Stimulated activated CD8-positive, alpha-beta memory T cell treated with anti-CD3 and anti-CD28 coated beads, Interleukin-7, amount 100 ng/mL, for 1 hour (primary cell): Measurements from ENCODE around the gene BTBD6.
"Not testable (repeated sequence)": the region's sequence is repeated elsewhere in the genome, so short reads cannot be mapped to it uniquely, and the experiment has no call there.

Source experiments
- DNase-seq, 2 donors: peaks; one replicate each; pipeline ENCODE4 v3.0.0-alpha.2; 2020; ENCODE audit warnings: low read depth in 2 of 2

The BTBD6 gene

DNA sequence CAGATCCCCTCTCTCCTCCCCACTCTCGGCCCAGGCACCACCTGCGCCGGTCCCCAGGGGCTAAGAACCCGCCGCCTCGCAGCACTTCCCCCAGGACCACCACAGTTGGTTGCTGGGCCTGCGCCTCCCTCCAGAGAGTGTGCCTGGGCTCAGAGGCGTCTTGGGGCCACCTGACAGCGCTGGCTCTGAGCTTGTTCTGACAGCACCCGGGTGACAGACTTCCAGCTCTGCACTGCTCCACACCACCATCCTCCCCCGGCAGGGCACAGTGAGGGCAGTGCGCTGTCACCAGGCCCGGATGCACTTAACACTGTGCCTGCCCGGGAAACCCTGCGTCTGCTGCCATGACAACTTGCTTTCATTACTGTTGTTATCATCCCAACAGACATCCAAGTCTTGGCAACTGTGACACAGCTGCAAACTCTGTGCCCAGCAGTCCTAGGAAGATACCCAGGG, 45.8 kb downstream of the BTBD6 start:
- DNase-seq: no peak

GRCh38 chr14:105297311-105297710, 49.0 kb downstream of the BTBD6 start:
- not testable (repeated sequence) for DNase-seq

DNA sequence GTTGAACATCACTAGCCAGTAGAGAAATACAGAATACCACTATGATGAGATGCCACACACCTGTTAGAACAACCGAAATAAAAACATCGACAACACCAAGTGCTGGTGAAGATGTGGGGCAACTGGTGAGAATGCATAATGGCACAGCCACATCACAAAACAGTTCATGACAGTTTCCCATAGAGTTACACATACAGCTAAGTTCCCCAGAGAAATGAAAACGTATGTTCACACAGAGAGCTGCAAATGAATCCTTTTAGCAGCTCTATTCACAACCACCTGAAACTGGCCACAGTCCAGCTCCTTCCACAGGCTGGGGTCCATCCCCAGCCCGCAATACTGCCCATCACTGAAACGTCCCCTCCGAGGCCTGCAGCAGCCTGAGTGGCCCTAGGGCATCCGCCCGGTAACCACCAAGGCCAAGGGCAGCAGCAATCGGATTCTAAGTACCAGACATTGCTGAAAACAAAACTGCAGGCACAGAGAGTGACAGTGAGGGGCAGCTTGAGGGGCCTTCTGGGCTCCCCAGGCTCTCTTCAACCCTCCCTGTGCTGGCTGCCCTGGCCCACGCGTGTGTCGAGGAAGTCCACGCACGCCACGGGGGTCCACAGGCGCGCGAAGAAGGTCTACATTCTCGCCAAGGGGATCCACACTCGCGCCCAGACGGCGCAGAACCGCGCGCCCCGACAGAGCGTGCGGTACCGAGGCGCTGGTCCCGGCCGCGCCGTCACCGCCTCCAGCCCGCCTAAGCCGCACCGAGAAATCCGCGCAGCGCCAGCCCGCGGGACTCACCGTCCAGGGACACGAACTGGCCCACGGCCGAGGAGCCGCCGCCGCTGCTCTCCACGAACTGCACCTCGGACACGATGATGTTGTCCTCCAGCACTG, 51.6 kb downstream of the BTBD6 start:
- DNase-seq: no peak
